Neural cell (in vitro differentiated cells): ENCODE results near the gene PAGE1. TPM values are rescaled to one million over a fixed set of nuclear protein-coding genes. Genes with fewer than 3 reads are reported as not detected.

Experiments used
- H2AFZ ChIP-seq: fragments of 200-600, 300-800 bp; sonication (generic), shearing (Covaris generic); 2 replicates; pipeline ENCODE4 v1.6.0; 2014; ENCODE audit warnings: low read depth, mild to moderate bottlenecking, antibody characterized with exemption, low read length, moderate library complexity
- H3F3A ChIP-seq: fragments of 200-600 bp; shearing (Covaris generic); 2 replicates; pipeline ENCODE4 v1.6.1; 2016; ENCODE audit warnings: mild to moderate bottlenecking, moderate library complexity, mixed read lengths, antibody characterized with exemption, low read length; ENCODE audit not compliant: insufficient read depth, poor library complexity, severe bottlenecking
- H3K27ac ChIP-seq: fragments of 200-600, 300-800 bp; sonication (generic), shearing (Covaris generic); 2 replicates; pipeline ENCODE4 v1.5.1; 2014; ENCODE audit warnings: mild to moderate bottlenecking, low read length, moderate library complexity
- H3K27me3 ChIP-seq: fragments of 300-800, 200-600 bp; sonication (generic), shearing (Covaris generic); 2 replicates; pipeline ENCODE4 v1.6.0; 2014; ENCODE audit warnings: mild to moderate bottlenecking, low read depth, low read length, moderate library complexity; ENCODE audit not compliant: insufficient read depth
- H3K36me3 ChIP-seq: fragments of 300-800, 200-600 bp; sonication (generic), shearing (Covaris generic); 2 replicates; pipeline ENCODE4 v1.5.1; 2014; ENCODE audit warnings: mild to moderate bottlenecking, antibody characterized with exemption, low read length, moderate library complexity; ENCODE audit not compliant: insufficient read depth
- H3K4me2 ChIP-seq: fragments of 300-800, 200-600 bp; sonication (generic), shearing (Covaris generic); 2 replicates; pipeline ENCODE4 v1.6.0; 2014; ENCODE audit warnings: mild to moderate bottlenecking, low read length
- H3K4me3 ChIP-seq: fragments of 300-800, 200-600 bp; sonication (generic), shearing (Covaris generic); 2 replicates; pipeline ENCODE4 v1.5.1; 2014; ENCODE audit warnings: mild to moderate bottlenecking, low read length, moderate library complexity
- H3K79me2 ChIP-seq: fragments of 200-600 bp; shearing (Covaris generic); replicated peaks from 2 replicates; pipeline ENCODE4 v1.6.0; 2014; ENCODE audit warnings: mild to moderate bottlenecking, low read length, moderate library complexity; ENCODE audit not compliant: insufficient read depth
- H3K9ac ChIP-seq: fragments of 300-800, 200-600 bp; sonication (generic), shearing (Covaris generic); 2 replicates; pipeline ENCODE4 v1.6.1; 2016; ENCODE audit warnings: mild to moderate bottlenecking, low read length, mixed read lengths
- H3K9me2 ChIP-seq: fragments of 200-600 bp; shearing (Covaris generic); 2 replicates; pipeline ENCODE4 v1.6.1; 2016; ENCODE audit warnings: mild to moderate bottlenecking, low read length, mixed read lengths; ENCODE audit not compliant: insufficient read depth
- H3K9me3 ChIP-seq: fragments of 200-600, 300-800 bp; sonication (generic), shearing (Covaris generic); 2 replicates; pipeline ENCODE4 v1.6.1; 2016; ENCODE audit warnings: mild to moderate bottlenecking, mixed run types, low read length, moderate library complexity, mixed read lengths
- H4K20me1 ChIP-seq: fragments of 200-600 bp; shearing (Covaris generic); 2 replicates; pipeline ENCODE4 v1.6.1; 2016; ENCODE audit warnings: mild to moderate bottlenecking, mixed run types; ENCODE audit not compliant: insufficient read depth
- EP300 ChIP-seq: fragments of 450-650 bp; conservative IDR thresholded peaks from 2 replicates; pipeline ENCODE4 v1.6.1; 2014; ENCODE audit warnings: antibody characterized with exemption, mild to moderate bottlenecking, moderate library complexity; ENCODE audit not compliant: poor library complexity, severe bottlenecking
- EZH2 ChIP-seq: fragments of 200-600, 300-800 bp; shearing (Covaris generic), sonication (generic); IDR thresholded peaks from 2 replicates; pipeline ENCODE4 v1.6.1; 2014; ENCODE audit warnings: antibody characterized with exemption, low read length, borderline replicate concordance, mild to moderate bottlenecking; ENCODE audit not compliant: insufficient read depth, poor library complexity, severe bottlenecking
- MXI1 ChIP-seq: fragments of 450-650 bp; conservative IDR thresholded peaks from 2 replicates; pipeline ENCODE4 v1.6.1; 2014; ENCODE audit warnings: antibody characterized with exemption, mild to moderate bottlenecking; ENCODE audit not compliant: poor library complexity, severe bottlenecking
- POLR2AphosphoS5 ChIP-seq: IDR thresholded peaks from 2 replicates; pipeline ENCODE4 v1.6.1; 2012
- RAD21 ChIP-seq: fragments of 450-650 bp; conservative IDR thresholded peaks from 2 replicates; pipeline ENCODE4 v1.6.1; 2014; ENCODE audit warnings: antibody characterized with exemption, mild to moderate bottlenecking, moderate library complexity
- SMC3 ChIP-seq: fragments of 450-650 bp; conservative IDR thresholded peaks from 2 replicates; pipeline ENCODE4 v1.6.1; 2014; ENCODE audit warnings: antibody characterized with exemption, mild to moderate bottlenecking, moderate library complexity; ENCODE audit not compliant: poor library complexity
- TAF1 ChIP-seq: IDR thresholded peaks from 2 replicates; pipeline ENCODE4 v1.6.1; 2012; ENCODE audit warnings: low read depth
- polyA plus RNA-seq: library from polyadenylated mRNA; depleted of rRNA; stranded (reverse); fragments of >200 nt; gene quantifications from 2 replicates; pipeline ENCODE4 v1.2.3, GENCODE V29; 2014
- TF ChIP-seq, protein P1 (sequence below): IDR thresholded peaks from 2 replicates; pipeline ENCODE4 v1.6.1; 2012; ENCODE audit warnings: borderline replicate concordance
- TF ChIP-seq, protein P2 (sequence below): fragments of 450-650 bp; IDR thresholded peaks from 2 replicates; pipeline ENCODE4 v1.5.1; 2014; ENCODE audit warnings: antibody characterized with exemption, mild to moderate bottlenecking, moderate library complexity; ENCODE audit not compliant: poor library complexity, severe bottlenecking

The PAGE1 gene
- polyA plus RNA-seq, 1 donor from 2014 or later = not detected

DNA sequence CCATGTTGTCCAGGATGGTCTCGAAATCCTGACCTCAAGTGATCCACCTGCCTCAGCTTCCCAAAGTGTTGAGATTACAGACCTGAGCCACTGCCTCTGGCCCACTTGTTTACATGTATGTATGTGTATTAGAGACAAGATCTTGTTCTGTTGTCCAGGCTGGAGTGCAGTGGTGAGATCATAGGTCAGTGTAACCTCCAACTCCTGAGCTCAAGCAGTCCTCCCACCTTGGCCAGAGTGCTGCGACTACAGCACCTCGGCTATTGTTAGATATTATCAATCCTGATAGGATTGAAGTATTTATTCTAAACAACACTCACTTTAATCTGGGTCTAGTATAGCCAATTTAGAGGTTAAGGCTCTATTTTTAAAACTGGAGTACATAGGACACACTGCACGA lies 36.0 kb downstream of the PAGE1 start:
- TF ChIP-seq RAD21 (no peak), MXI1 (no peak), EZH2 (no peak), POLR2AphosphoS5 (no peak), SMC3 (no peak), EP300 (no peak), TAF1 (no peak)
- TF ChIP-seq, protein P1, sequence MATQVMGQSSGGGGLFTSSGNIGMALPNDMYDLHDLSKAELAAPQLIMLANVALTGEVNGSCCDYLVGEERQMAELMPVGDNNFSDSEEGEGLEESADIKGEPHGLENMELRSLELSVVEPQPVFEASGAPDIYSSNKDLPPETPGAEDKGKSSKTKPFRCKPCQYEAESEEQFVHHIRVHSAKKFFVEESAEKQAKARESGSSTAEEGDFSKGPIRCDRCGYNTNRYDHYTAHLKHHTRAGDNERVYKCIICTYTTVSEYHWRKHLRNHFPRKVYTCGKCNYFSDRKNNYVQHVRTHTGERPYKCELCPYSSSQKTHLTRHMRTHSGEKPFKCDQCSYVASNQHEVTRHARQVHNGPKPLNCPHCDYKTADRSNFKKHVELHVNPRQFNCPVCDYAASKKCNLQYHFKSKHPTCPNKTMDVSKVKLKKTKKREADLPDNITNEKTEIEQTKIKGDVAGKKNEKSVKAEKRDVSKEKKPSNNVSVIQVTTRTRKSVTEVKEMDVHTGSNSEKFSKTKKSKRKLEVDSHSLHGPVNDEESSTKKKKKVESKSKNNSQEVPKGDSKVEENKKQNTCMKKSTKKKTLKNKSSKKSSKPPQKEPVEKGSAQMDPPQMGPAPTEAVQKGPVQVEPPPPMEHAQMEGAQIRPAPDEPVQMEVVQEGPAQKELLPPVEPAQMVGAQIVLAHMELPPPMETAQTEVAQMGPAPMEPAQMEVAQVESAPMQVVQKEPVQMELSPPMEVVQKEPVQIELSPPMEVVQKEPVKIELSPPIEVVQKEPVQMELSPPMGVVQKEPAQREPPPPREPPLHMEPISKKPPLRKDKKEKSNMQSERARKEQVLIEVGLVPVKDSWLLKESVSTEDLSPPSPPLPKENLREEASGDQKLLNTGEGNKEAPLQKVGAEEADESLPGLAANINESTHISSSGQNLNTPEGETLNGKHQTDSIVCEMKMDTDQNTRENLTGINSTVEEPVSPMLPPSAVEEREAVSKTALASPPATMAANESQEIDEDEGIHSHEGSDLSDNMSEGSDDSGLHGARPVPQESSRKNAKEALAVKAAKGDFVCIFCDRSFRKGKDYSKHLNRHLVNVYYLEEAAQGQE = no peak
- TF ChIP-seq, protein P2, sequence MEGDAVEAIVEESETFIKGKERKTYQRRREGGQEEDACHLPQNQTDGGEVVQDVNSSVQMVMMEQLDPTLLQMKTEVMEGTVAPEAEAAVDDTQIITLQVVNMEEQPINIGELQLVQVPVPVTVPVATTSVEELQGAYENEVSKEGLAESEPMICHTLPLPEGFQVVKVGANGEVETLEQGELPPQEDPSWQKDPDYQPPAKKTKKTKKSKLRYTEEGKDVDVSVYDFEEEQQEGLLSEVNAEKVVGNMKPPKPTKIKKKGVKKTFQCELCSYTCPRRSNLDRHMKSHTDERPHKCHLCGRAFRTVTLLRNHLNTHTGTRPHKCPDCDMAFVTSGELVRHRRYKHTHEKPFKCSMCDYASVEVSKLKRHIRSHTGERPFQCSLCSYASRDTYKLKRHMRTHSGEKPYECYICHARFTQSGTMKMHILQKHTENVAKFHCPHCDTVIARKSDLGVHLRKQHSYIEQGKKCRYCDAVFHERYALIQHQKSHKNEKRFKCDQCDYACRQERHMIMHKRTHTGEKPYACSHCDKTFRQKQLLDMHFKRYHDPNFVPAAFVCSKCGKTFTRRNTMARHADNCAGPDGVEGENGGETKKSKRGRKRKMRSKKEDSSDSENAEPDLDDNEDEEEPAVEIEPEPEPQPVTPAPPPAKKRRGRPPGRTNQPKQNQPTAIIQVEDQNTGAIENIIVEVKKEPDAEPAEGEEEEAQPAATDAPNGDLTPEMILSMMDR = no peak
- Histone ChIP-seq H3K79me2 (no peaks in the 10 kb centered on the region), H3K4me2 (no peak overlapping the region), H3K9me2 (no peaks in the 10 kb centered on the region), H3K9ac (no peak overlapping the region), H3K9me3 (no peaks in the 10 kb centered on the region), H2AFZ (no peak overlapping the region), H3K4me3 (no peak overlapping the region), H3K27me3 (no peaks in the 10 kb centered on the region), H4K20me1 (no peaks in the 10 kb centered on the region), H3F3A (no peaks in the 10 kb centered on the region), H3K27ac (no peak overlapping the region), H3K36me3 (no peaks in the 10 kb centered on the region)

DNA sequence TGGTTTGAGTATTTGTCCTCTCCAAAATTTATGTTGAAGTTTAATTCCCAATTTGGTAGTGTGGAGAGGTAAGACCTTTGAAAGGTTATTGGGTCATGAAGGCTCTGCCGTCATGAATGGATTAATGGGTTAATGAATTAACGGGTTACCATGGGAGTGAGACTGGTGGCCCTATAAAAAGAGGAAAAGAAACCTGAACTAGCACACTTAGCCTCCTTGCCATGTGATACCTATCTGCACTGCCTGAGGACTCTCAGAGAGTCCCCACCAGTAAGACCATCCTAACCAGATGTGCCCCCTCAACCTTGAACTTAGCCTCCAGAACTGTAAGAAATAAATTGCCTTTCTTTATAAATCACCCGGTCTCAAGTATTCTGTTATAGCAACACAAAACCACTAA lies 39.3 kb downstream of the PAGE1 start:
- Histone ChIP-seq H3K9ac (no peak overlapping the region), H3K9me3 (no peaks in the 10 kb centered on the region), H3K79me2 (no peaks in the 10 kb centered on the region), H4K20me1 (no peaks in the 10 kb centered on the region), H3K27me3 (no peaks in the 10 kb centered on the region), H2AFZ (no peak overlapping the region), H3K9me2 (no peaks in the 10 kb centered on the region), H3K27ac (no peak overlapping the region), H3F3A (no peaks in the 10 kb centered on the region), H3K4me2 (no peak overlapping the region), H3K4me3 (no peak overlapping the region), H3K36me3 (no peaks in the 10 kb centered on the region)
- TF ChIP-seq RAD21 = no peak
- TF ChIP-seq, protein P1 = no peak
- TF ChIP-seq, protein P2 = no peak
- no peak for TF ChIP-seq POLR2AphosphoS5
- TF ChIP-seq MXI1 = no peak
